Stomach (tissue), 4 donors: Measurements from ENCODE around the gene SMAD1.

Experiments used
- CTCF ChIP-seq, 7 experiments: fragments of 450-650 bp in 4 of 7; fragments of 200-600 bp in 3 of 7; sonication (generic) in 3 of 7; IDR thresholded peaks; one replicate each; pipeline ENCODE4 v1.5.1; 2016 to 2019; ENCODE audit warnings: antibody characterized with exemption in 7 of 7, control low read depth in 2 of 7, mild to moderate bottlenecking in 1 of 7
- POLR2A ChIP-seq, 4 donors: fragments of 450-650 bp; IDR thresholded peaks; one replicate each; pipeline ENCODE4 v1.6.1; 2016; ENCODE audit warnings: antibody characterized with exemption in 4 of 4, control low read depth in 2 of 4, mild to moderate bottlenecking in 1 of 4, moderate library complexity in 1 of 4

- no peak for TF ChIP-seq CTCF (IDR thresholded peaks at IDR 0.05)
- no peak for TF ChIP-seq POLR2A (IDR thresholded peaks at IDR 0.05)
Measured at GRCh38 chr4:145536044-145536443, 54.4 kb downstream of the SMAD1 start.
